Kasumi-1 (cell line): Measurements from ENCODE around the gene FCRL6.

Experiments used
- DNase-seq, 2 experiments: peaks; one replicate each; lab custom pipeline; 2025; lab: John Stamatoyannopoulos, UW

Gene FCRL6

DNA sequence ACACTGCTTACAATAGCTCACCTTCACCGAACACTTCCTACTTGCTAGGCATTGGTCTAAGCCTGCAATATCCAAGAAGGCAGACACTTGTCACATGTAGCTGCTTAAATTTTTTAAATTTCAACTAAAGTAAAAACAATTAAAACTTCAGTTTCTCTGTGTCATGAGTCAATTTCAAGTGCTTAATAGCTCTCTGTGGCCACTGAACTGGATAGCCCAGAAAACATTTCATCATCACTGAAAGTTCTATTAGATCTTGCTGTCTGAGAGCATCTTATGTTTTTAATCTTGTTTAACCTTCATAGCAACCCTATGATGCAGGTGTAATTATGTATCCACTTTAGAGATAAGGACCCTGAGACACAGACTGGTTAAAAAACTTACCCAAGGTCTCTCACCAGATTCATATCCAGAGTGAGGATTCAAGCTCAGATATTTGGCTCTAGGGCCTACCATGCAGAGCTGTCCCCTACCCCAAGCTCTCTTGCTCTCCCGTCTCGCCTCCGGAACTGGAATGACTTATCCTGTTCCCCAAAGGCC, 2.6 kb upstream of the FCRL6 start:
- no peak for DNase-seq

- no peak for DNase-seq
Measured at GRCh38 chr1:159800177-159800930, 1.8 kb upstream of the FCRL6 start.

DNA sequence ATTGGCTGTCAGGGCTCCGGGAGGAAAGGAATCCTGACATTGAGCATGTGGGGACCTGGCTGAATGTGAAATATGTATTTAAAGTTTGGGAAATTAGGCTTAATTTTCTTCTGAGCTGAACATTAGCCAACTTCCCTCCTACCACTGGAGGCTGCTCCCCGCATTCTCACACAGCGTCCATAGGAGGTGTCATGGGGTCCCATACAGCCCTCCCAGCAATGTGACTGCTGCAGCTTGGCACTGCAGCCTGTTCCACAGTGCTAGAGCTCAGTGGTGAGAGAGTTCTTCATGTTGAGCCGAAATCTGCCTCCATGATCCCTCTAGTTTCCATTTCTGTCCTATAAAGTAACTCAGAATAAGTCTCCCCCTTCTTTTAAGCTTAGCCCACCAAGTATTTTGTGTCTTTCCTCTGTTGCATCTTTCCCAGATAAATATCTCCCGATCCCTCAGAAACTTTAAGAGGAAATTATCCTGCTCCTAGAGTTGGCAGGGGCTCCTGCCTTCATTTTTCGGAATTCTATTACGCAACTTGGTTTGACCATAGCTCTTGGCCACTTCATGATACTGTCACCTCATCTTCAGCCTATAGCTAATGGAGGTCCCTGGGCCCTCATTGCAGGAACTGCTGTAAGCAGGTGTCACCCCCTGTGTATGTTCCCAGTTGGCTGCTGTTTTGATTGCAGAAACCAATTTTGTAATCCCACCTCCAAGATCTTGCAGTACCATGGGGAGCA, 2.0 kb downstream of the FCRL6 start:
- no peak for DNase-seq

- no peak for DNase-seq
Measured at GRCh38 chr1:159804924-159805323, 2.8 kb downstream of the FCRL6 start.

DNA sequence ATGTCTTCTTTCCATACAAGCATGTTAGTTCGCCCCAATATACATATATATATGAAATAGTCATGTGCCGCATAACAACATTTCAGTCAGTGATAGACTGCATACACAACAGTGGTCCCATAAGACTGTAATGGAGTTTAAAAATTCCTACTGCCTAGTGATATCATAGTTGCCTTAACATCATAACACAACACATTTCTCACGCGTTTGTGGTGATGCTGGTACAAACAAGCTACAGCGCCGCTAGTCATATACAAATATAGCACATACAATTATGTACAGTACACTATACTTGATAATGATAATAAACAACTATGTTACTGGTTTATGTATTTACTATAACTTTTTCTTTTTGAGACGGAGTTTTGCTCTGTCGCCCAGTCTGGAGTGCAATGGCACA, 13.8 kb downstream of the FCRL6 start:
- DNase-seq, result no peak

GRCh38 chr1:159817276-159818041, 15.3 kb downstream of the FCRL6 start:
- no peak for DNase-seq

DNA sequence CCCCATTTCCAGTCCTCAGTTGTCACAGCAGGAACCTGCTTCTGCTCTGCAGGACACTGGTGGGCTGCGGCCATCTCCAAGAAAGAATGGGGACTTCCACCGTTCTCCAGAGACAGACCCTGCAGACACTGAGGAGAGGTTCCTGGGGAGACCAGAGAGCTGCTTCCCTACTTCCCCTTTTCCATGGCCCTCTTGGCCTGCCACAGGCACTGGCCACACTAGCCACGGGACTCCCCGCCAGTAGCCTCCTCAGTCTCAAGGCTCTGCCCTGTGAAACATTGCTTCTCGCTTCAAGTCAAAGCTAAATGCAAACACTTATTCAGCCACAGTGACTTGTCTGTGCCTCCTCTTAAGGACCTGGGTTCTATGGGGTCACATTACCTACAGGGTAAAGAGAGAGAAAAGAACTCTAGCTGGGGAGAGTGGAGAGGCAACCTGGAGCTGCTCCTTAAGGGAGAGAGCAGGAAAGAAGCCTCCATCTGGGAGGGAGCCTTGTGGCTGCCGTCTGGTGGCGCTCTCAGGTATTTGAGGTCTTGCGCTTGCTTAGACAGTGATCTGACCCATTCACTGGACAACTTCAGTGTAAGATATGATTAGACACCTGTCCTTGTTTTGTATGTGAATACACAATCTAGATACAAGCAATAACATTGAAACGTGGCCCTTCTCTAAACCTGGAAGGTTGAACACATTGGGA, 19.2 kb downstream of the FCRL6 start:
- no peak for DNase-seq

DNA sequence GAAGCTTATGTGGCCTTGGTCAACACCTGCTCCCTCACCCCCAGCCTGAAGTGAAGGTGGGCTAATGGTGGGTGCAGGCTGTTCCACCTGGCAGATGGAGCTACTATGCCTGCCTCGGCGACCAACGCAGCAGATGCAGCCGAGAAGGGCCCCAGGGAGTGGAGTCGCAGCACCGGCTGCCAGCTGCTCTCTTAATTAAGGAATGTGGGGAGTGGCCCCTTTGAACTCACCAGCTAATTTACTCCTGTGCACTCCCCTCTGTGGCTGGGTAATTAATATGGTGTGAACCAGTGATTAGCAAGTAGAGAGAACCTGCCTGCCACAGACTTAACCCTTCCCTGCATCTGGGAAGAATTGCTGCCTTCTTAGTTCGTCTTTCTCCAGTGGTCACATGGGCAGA, 21.2 kb downstream of the FCRL6 start:
- DNase-seq, result no peak

- no peak for DNase-seq
Measured at GRCh38 chr1:159825564-159825963, 23.4 kb downstream of the FCRL6 start.

DNA sequence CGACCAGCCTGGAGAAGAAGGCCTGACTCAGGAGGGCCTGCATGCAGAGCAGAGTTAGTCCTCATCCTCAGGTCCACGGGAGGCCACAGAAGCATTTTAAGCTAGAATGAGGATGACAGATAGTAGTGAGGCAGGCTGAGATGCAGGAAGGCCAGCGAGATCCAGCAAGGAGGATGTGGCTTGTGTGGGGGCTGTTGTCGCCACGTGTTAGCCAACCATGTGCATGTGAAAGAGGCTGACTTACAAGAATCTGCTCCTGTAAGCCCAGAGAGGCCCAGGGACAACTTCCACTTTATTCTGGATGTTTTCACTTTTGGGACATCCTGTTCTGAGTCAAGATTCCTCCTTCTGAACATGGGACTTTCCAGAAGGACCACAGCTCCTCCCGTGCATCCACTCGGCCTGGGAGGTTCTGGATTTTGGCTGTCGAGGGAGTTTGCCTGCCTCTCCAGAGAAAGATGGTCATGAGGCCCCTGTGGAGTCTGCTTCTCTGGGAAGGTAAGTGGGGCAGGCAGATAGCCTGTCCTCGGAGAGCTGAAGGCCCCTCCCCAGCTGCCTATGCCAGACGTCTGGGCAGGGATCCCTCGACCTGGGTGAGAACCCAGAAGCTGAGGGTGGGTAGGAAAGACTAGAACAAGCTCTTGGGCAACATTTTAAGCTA, 24.4 kb downstream of the FCRL6 start, which contains the start of gene SLAMF8:
TSS of gene SLAMF8 (plus strand) at position 433 of the 661 bp plus-strand sequence. CDS start at position 459, 26 bp downstream.
- DNase-seq, result peak; percentile 32 to 51

DNA sequence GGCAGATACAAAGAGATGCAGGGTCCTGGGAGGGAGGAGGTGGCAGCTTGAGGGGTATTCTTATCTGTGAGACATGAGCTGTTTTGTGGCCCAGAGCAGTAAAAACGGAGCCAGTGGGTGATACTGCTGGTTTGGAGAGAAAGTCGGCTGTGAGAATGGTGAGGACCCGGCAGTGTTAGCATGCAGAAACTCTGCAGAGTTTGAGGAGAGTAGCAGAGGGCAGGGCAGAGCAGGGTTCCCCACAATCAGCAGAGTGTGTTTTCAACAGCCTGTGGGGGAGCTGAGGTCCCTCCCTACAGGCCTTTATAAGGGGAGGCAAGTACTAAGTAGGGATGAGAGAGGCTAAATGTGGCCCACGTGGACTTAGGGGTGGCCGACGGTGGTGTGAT, 24.9 kb downstream of the FCRL6 start:
- no peak for DNase-seq

GRCh38 chr1:159827549-159827948, 25.4 kb downstream of the FCRL6 start:
- DNase-seq, result no peak

DNA sequence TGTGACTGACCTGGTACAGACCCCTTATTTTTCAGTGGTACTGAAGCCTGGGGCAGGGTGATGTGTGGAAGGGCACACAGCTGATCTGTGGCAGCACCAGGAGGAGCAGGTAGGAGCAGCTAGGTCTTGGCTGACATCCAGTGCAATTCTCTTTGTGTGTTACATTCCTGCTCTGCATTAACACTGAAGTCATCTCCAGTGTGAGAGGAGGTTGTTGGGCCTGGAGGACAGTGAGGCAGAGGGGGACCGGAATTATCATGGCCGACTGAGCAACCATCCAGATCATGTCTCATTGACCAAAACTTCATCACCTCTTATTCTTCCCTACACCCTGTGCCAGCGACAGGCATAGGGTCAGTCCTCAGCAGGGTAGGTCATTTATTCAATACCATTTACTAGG, 26.0 kb downstream of the FCRL6 start:
- DNase-seq, result no peak

- DNase-seq, result no peak
Measured at GRCh38 chr1:159828581-159829272, 26.6 kb downstream of the FCRL6 start.

GRCh38 chr1:159829273-159829634, 27.1 kb downstream of the FCRL6 start:
- peak; percentile 74 to 83 for DNase-seq

DNA sequence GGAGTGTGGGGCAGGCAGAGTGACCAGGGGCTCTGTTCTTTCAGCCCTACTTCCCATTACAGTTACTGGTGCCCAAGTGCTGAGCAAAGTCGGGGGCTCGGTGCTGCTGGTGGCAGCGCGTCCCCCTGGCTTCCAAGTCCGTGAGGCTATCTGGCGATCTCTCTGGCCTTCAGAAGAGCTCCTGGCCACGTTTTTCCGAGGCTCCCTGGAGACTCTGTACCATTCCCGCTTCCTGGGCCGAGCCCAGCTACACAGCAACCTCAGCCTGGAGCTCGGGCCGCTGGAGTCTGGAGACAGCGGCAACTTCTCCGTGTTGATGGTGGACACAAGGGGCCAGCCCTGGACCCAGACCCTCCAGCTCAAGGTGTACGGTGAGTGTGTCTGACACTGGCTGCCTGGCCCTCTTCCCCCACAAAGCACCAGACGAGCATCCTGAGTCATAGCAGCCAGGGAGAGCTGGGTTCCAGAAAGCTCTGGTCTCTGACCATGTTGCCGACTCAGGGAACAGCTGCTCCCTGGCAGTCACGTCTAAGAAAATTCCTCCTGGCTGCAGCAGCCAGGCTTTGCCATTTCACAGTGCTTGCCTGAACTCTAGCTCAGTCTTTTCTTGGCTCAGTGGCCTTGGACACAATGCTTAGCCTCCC, 27.8 kb downstream of the FCRL6 start:
- no peak for DNase-seq

DNA sequence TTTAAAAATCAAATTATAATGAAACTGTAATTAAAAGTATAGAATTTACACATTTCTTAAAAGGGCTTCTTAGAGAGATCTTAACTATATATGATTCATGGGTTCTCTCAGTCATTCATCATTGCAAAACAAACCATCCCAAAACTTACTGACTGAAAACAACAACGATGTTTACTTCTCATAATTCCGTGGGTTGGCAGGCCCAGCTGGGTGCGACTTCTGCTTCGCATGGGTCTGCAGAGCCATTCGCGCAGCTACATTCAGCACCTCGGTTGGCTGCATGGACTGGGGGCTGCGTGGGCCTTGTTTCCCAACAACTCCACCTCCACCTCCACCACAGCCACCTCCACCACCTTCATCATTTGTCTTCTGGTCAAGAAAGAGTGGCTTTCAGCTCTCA, 28.6 kb downstream of the FCRL6 start:
- no peak for DNase-seq

DNA sequence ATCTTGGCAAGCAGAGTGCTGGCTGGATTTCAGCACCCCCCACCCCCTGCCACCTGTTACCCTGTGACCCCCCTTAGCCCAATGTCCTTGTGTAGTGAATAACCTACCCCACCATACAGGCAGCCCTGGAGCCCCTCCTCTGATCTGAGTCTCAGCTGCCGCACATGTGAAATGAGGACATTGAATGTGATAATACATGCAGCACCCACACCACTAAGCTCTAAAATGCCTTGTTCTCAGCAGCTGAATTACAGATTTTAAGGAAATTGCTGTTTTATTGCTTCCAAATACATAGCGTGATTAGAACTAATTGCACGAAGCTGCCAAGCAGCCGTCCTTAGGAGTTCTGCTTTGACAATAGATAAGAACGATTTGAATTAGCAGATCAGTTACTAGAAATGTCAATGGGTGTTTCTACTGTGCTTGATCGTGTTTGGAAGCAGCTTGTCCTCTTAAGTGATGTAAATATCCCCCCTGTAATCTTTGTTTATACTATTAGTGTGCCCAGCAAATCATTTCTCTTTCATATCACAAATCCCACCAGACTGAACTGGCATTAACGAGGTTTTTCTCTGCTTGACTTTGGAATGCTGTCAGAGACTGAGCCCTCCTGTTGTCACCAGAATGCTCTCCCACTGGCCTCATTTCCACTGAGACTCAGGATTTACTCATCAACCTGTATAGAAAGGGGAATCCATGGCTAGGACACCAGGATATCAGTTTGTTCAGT, 29.4 kb downstream of the FCRL6 start:
- DNase-seq, result no peak

DNA sequence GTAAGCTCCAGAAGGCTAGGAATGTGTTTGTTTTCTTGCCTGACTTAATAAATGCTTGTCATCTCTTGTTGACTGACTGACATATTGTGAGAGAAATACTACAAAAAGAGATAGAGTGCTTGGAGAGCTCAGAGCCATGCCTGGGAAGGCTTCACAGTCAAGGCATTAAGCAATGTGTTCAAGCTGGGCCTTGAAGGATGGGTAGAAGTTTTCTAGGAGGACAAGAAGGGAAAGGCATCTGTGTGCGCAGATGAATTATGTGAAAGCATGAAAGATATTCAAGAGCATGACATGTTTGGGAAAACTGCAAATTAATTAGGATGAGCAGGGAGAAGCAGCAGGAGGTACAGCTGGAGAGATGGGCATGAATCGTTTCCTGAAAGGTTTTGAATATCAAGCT, 30.1 kb downstream of the FCRL6 start:
- no peak for DNase-seq

DNA sequence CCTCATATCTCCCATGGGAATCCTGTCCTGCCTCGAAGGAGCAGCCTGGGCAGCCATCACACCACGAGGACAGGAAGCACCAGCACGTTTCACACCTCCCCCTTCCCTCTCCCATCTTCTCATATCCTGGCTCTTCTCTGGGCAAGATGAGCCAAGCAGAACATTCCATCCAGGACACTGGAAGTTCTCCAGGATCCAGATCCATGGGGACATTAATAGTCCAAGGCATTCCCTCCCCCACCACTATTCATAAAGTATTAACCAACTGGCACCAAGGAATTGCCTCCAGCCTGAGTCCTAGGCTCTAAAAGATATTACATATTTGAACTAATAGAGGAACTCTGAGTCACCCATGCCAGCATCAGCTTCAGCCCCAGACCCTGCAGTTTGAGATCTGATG, 33.2 kb downstream of the FCRL6 start:
- no peak for DNase-seq
